ENCODE data around the gene GPX3.

GPX3 gene

DNA sequence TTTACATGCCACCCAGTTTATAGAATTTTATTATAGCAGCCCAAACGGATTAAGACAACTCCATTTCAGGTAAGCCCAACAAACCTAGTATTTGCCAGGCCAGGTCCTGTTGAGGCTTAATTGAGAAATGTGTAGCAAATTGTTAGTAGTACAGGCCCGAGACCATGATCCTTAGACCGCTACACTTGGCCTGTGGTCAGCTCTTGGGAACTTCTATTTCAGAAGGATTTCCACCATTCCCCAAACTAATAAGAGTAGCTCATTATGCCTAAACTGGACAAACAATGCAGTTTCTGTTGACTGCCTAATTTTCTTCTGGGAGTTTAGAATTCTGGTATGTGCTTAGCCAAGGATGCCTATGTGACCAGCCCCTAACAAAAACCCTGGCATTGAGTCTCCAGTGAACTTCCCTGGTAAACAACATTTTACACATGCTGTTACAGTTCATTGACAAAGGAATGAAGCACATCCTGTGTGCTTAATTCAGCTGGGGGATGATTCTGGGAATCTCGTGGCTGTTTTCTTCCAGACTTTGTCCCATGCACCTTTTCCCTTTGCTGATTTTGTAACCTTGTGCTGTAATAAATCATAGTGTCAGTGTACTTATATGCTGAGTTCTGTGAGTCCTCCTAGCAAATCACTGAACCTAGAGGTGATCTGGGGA lies 5.6 kb upstream of the GPX3 start:
- DNase-seq, result no peak

DNA sequence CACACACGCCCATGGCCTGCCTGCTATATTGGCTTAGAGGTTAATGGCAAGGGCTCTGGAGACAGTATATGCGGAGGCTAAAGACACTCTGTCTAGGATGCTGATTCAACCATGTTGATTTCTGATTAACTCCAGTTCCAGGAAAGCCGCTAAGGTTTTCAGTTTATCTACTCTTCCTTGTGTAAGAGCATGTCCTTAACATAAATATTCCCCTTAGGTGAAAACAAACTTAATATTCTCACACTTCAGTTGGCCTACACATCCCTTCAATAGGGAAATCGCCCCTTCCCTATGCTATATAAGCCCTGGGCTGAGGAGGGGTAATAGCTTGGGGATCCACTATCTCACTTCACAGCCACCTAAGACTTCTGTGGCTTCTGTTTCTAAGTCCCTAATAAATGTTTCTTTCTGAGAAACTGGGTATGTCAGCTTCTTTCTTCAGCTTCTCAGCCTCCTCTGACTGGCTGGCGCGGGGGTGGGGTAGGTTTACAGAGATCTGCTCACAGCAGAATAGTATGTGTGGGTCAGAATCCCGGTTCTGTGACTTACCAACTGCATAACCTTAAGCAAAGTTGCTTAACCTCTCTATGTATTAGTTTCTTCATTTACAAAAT lies 4.3 kb upstream of the GPX3 start:
- DNase-seq, result no peak

DNA sequence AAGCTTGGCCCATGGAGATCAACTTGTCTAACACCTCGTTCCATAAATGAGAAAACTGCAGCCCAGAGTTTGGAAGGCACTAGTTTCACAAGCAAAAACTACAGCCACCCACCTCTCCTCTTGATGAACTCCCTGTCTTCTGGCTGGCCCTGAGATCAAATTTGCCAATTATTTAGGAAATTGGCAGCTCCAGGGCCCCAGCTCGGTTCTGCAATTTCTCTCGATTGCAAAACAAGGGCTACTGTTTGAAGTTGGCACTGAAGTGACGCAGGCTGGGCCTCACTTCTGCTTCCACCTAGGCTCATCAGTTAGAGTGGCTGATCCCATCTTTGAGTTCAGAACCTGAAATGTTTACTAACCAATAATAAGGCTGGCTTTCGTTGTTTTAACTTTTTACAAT lies 3.7 kb upstream of the GPX3 start:
- no peak for DNase-seq

DNA sequence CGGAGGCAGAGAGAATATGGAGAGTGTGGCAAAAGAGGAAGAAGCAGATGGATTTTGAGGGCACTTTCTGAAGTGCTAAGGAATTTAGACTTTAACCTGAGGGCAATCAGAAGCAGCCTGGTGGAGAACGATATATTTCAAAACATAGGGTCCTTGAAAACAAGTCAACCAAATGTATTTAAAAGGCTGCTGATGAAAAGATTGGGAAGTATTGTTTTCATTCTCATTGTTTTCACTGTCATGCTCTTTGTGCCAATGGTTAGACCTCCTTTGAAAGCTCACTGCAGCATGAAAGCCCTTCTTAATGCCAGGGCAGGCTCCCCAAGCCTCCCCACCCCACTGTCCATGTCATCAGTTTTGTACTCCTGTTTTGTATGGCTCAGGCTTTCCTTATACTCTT lies 2.5 kb upstream of the GPX3 start:
- no peak for DNase-seq

DNA sequence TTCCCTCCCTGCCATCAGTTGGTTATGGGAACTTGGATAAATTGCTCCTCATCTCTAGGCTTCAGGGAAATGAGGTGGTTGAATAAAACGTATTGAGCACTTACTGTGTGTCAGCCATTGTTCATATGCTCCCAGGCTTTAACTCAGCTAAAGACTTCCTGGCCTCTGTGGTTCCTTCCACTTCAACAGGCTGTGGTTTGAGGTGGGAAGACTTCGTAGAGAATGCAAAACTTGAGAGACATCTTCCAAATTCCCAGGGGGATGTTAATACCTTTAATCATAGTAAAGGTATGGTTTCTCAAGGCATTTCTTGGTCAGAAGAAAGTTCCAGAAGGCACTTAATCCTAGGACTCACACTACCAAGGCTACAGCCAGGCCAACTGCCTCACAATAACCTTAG lies 1.5 kb upstream of the GPX3 start:
- no peak for DNase-seq

DNA sequence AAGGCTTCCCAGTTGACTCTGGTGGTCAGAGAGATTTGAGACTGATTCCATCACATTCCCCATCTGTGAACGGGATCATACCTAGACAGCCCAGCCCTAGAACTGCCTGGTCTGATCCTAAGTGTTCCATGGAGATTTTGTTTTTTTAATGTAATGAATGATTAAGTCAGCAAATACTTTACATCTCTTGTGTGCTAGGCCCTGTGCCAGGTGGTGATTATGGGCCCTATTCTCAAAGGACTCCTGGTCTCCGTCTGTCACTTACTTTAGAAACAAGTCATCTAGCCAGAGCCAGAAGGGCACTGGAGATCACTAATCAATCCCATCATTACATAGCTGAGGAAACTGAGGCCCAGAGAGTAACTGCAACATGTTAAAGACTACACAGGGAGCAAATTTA lies 1.1 kb upstream of the GPX3 start:
- peak; percentile 16 for DNase-seq

DNA sequence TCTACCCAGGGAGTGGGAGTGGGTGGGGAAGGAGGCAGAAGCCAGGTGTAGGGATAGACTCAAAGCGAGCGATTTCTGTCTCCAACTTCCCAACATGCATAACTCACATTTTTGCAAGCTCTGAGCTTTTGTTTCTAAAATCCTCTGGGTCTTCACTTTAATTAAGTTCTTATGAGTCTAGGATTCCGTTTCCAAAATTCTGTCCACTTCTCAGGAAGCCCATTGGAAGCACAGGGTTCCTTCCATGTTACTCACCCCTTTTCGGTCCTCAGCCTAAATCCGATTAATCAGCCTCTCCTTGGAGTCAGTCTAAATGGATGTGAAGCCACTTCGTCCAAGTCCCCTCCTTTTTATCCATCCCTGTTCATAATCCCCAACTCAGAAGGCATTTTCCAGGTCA lies 1.4 kb downstream of the GPX3 start:
- no peak for DNase-seq

DNA sequence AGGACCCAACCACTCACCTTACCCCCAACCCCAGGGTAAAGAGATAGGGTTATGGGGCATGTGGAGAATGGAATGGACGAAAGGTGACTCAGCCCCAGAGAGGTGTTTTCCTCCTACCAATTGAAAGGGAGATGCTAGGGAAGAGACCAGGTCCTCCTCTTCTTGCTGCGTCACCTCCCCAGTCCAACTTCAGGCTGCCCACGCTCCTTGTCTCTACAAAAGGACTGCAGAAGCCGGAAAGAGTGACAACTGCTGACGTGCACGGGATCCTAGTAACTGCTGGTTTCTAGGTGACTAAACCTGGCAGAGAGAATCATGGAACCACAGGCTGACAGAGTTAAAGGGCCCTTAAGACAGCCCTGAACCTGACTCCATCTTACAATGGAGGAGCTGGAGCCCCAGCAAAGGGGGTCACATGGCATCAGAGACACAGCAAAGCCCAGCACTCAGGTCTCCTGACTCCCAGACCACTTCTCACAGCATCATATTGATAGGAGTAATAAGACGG lies 2.2 kb downstream of the GPX3 start:
- DNase-seq, result no peak

DNA sequence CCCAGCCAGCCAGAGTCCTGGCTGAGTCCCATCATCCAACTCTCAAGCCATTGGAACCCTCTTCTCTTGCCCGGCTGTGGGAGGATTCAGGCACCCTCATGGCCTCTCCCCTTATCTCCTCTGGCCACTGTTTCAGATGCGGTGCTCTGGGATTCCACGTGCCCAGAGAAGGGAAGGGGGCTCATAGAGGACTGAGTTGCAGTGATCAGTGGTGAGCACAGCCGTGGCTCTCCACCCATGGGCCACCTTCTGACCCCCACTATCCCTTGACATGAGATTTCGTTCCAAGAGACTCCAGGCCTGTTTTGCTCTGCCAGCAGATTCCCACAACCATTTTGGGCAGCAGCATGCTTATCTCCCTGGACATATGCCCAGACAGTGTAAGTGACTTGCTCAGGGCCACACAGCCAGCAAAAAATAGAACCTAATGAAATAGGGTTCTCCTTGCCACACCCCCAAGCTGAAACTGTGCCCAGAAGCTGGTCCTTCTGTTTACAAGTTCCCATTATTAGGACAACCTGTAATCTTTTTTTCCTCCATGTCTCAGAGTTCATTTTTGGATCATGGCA lies 2.7 kb downstream of the GPX3 start:
- DNase-seq, result no peak

DNA sequence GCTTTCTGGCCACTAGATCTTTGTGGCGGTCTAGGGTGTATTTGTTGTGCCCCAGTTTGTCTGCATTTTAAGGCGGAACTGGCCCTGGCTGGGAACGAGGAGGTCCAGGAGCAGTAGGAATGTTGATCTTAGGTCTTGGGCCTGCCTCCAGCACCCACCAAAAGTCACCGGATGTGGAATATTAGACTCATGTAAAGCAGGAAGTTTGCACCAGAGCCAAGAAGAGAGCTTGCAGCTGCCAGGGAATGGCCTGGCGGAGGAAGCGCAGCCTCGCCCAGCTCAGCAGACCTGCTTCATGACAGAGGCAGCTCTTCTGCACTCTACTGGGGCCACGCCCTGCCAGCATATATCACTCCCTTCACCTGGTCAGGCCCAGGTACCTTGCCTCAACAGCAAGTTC lies 3.3 kb downstream of the GPX3 start:
- no peak for DNase-seq

DNA sequence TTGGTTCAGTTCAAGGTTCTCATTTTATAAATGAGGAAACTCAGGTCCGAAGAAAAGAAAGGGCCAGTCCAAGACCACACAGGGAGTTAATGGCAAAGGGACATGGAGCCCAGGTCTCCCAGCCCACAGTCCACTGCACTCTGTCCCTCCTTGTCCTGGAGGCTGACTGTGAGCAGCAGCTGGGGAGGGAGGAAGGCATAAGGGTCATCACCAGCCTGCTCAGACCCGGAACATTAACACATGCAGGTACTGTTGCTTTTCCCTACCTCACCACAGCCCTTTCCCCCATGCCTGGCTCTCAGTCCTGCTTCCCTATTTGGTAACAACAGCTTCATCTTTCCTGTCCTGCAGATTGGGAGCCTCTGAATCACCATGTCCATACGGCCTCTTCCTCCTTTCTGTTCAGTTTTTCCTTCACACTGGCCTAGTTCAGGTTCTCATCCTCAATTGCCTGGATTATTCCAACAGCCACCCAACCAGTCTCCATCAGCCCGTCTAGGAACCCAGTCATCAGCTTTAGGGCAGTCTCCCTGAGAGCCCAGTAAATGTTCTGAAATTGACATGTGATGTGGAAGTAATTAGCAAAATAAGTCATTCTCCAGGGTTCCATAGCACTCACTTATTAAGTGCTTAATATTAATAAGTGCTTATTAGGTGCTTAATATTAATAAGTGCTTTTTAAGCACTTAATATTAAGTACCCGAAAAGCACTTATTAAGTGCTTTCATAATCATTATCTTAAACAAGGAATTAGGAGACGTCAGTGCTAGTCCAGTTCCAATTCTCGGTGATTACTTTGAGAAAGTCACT lies 4.3 kb downstream of the GPX3 start:
- DNase-seq, result no peak

DNA sequence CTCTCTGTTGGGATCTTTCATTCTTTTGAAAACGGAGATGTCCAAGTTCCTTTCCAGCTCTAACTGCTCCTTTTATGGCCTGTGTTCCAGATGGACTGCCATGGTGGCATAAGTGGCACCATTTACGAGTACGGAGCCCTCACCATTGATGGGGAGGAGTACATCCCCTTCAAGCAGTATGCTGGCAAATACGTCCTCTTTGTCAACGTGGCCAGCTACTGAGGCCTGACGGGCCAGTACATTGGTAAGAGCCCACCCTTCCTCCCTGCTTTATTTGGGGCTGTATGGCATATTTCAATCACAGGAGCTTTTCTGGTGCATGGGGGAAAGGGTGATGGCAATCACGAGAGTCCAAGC lies 4.8 kb downstream of the GPX3 start:
- no peak for DNase-seq

DNA sequence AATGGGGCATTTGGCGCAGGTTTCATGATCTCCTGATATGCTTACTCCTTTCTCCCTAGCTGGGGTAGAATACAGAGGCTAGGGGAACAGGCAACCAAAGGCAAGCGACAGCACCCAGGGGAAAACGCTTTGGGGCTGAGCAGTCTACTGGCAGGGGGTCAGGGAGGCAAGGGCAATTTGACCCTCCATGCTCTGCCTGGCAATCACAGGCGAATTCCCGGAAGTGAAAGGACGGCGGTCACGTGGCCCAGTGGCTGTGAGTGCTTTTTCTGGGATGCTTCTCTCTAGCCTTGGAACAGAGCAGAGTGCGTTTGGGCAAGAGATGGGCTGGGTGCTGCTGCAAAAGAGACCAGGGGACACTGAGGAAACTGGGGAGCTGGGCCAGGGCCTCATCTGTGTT lies 5.7 kb downstream of the GPX3 start:
- no peak for DNase-seq

DNA sequence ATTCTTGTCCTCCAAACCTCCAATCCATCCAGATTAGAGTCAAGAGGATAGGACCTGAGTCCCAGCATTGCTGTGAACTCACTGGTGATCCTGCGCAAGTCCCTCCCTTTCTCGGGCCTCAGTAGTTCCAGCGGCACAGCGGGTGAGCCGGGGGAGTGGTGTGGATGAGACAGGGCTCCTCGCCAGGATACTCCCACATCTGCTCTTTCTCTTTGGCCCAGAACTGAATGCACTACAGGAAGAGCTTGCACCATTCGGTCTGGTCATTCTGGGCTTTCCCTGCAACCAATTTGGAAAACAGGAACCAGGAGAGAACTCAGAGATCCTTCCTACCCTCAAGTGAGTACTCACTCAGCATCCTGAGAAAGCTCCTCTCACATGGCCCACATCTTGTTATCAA lies 6.3 kb downstream of the GPX3 start:
- DNase-seq, result no peak

DNA sequence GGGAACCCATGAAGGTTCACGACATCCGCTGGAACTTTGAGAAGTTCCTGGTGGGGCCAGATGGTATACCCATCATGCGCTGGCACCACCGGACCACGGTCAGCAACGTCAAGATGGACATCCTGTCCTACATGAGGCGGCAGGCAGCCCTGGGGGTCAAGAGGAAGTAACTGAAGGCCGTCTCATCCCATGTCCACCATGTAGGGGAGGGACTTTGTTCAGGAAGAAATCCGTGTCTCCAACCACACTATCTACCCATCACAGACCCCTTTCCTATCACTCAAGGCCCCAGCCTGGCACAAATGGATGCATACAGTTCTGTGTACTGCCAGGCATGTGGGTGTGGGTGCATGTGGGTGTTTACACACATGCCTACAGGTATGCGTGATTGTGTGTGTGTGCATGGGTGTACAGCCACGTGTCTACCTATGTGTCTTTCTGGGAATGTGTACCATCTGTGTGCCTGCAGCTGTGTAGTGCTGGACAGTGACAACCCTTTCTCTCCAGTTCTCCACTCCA lies 7.6 kb downstream of the GPX3 start:
- DNase-seq, result no peak

DNA sequence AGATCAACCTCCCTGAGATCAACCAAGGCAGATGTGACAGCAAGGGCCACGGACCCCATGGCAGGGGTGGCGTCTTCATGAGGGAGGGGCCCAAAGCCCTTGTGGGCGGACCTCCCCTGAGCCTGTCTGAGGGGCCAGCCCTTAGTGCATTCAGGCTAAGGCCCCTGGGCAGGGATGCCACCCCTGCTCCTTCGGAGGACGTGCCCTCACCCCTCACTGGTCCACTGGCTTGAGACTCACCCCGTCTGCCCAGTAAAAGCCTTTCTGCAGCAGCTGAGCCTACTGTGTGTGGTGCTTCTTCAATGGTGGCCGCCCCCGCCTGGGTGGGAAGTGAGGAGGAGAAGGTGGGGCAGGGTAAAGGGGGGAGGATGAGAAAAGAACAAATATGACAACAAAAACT lies 8.3 kb downstream of the GPX3 start:
- no peak for DNase-seq

DNA sequence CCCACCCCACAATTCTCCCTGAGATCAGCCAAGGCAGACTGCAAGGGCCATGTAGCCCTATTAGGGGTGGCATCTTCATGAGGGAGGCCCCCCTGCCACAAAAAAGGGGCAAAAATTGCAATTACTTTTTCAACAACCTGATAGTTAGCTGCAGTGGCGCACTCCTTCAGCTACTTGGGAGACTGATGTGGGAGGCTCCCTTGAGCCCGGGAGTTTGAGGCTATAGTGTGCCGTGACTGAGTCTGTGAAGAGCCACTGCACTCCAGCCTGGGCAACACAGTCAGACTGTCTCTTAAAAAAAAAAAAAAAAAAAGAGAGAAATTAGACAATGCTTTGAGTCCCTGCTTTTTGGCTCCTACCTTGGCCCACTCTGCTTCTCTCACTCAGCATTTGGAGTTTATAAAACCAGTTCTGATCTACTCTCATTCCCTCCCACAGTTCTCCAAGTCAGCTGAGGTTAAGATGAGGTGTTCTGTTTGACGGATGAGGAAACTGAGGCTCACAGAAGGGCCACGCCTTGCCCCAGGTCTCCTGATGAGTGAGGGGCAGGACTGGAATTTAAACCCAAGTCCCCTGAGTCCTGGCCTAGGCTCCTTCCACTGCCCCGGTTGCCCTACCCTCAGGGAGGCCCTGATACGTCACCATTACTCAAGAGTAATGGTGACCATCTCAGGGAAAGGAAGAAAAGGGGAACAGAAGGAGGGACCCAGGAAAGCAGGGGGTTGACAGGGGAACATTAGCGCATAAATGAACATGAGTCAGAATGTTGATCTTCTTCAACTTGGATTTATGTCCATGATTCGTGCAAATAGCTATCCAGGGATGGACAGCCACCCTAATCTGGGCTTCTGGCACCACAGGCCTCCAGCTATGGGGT lies 9.0 kb downstream of the GPX3 start:
- DNase-seq, result no peak

DNA sequence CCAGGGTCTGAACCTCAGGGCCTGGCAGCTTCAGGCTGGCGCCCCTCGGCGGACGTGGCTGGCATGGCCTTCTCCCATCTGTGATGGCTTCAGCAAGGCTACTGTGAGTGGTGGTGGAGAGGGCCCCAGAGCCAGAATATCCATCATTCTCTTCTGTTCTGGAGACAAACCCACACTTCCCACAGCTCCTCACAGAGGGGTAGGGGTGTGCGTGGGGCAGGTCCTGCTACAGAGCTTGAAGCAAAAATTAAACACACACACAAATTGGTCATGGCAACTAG lies 9.6 kb downstream of the GPX3 start:
- no peak for DNase-seq

DNA sequence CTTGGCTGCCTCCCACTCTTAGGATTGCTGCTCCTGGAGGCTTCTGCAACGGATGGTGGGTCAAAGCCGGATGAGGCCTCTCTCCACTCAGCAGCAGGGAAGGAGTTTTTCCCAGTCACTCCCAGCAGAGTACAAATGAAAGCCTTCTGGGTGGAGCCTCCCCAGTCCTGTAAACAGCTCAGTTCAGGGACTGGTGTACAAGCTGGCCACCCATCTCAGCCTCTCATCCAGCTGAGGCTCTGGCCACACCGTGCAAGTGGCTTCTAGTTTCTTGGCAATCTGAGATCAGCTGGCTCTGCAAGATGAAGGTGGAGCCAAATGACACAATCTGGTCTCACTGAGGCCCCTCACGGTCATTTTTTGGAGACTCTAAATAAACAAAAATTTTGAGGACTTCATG lies 10.0 kb downstream of the GPX3 start:
- no peak for DNase-seq

DNA sequence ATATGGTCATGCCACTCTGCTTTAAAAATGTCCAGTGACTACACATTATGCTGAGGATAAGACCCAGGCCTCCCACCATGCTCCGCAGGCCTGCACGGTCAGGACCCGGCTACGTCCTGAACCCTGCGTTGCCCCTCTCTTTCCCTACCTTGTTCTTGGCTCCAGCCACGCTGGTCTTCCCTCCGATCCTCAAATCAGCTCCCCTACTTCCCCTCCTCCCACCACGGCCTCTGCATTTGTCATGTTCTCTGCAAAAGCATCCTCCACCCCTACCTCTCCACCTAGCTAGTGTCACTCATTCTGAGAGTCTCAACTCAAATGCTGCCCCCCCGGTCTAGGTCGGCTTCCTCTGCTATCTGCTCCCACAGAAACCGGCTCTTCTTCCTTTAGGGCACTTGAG lies 11.2 kb downstream of the GPX3 start:
- DNase-seq, result no peak

DNA sequence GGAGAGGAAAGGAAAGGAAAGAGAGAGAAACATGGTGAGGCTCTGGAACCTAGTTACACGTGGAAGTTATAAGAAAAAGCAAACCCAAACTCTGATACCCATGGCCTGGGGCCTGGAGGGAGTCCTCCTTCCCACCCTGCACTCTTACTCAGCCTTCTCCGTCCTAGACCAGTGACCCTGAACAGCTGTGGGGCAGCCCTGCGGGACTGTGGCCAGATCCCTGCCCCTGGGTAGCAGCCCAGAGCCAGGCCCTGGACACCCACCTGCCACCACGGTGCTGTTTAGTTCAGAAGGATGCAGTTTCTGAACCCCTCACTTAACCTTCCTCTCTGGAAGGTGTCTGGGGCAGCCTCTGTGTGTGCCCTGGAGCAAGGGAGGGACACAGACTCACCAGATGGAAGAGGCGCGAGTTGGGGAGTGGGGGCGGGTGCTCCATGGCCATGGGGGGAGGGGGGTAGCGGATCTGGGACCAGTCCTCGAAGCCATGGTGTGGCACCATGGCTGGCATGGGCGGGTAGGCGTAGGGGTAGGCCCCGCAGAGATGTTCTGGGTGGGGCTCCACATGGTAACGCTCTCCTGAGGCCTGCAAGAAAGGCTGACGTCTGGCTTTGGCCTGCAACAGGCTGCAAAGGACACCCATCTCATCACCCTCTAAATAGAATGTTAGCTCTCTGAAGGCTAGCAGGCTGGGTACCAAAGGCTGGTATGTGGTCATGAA lies 13.0 kb downstream of the GPX3 start:
- no peak for DNase-seq
